Measurements from ENCODE around the gene MIX23. TPM values are rescaled to one million over a fixed set of nuclear protein-coding genes. Genes with fewer than 3 reads are reported as not detected.

Gene MIX23
- total and polyA plus RNA-seq, 10 of the 15 experiments (the other 5 are each of a cell fraction or from before 2014, with no cell fraction given): 30.0 to 176 (median 62.4) TPM

DNA sequence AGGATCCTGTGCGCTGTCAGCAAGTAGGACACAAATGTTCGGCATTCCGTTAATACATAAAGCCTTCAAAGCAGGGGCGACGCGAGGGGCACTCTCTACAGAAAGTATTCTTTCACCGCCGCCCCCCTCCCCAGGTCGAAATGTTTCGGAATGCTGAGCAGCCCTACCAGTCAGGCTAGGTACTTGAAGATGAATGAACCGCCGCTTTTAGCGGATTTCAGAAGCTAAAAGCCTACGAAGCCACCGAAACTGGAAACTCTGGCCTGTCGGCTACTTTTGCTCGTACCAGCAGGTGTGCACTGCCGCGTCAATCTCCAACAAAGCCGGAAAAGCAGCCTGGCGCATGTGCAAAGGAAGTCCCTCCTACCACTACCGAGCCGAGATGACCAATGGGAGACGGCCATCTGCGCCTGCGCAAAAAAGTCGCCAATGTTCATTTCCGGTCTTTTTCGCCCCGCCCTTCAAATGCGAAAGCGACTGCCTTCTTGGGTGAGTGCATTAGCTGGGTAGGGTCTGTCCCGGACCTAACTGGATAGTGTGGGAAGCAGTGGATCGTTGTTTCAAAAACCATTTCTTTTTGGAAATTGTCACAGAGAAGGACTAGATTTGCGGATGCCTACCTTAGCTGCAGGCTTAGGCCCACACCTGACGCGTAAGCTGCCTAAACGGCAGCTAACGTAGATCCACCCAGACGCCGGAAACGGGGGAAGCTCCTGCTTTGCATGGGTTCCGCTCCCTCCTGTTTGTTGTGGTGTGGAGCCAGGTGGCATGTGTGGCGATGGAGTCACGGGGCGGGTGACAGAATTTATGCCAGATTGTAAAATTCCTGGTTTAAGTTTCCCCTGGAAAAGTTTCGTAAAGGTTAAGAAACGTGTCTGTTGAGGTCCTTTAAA, 33.0 kb upstream of the MIX23 start, which contains the start of gene WDR5B (continued):
- TF ChIP-seq, protein P1, sequence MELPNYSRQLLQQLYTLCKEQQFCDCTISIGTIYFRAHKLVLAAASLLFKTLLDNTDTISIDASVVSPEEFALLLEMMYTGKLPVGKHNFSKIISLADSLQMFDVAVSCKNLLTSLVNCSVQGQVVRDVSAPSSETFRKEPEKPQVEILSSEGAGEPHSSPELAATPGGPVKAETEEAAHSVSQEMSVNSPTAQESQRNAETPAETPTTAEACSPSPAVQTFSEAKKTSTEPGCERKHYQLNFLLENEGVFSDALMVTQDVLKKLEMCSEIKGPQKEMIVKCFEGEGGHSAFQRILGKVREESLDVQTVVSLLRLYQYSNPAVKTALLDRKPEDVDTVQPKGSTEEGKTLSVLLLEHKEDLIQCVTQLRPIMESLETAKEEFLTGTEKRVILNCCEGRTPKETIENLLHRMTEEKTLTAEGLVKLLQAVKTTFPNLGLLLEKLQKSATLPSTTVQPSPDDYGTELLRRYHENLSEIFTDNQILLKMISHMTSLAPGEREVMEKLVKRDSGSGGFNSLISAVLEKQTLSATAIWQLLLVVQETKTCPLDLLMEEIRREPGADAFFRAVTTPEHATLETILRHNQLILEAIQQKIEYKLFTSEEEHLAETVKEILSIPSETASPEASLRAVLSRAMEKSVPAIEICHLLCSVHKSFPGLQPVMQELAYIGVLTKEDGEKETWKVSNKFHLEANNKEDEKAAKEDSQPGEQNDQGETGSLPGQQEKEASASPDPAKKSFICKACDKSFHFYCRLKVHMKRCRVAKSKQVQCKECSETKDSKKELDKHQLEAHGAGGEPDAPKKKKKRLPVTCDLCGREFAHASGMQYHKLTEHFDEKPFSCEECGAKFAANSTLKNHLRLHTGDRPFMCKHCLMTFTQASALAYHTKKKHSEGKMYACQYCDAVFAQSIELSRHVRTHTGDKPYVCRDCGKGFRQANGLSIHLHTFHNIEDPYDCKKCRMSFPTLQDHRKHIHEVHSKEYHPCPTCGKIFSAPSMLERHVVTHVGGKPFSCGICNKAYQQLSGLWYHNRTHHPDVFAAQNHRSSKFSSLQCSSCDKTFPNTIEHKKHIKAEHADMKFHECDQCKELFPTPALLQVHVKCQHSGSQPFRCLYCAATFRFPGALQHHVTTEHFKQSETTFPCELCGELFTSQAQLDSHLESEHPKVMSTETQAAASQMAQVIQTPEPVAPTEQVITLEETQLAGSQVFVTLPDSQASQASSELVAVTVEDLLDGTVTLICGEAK (IDR thresholded peaks at IDR 0.05; ENCODE audit: borderline replicate concordance): peak; percentile 91
- TF ChIP-seq, protein P2, sequence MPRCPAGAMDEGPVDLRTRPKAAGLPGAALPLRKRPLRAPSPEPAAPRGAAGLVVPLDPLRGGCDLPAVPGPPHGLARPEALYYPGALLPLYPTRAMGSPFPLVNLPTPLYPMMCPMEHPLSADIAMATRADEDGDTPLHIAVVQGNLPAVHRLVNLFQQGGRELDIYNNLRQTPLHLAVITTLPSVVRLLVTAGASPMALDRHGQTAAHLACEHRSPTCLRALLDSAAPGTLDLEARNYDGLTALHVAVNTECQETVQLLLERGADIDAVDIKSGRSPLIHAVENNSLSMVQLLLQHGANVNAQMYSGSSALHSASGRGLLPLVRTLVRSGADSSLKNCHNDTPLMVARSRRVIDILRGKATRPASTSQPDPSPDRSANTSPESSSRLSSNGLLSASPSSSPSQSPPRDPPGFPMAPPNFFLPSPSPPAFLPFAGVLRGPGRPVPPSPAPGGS (IDR thresholded peaks at IDR 0.05; ENCODE audit: borderline replicate concordance, insufficient read depth, low read depth, low read length, poor library complexity, severe bottlenecking): no peak
- TF ChIP-seq PKNOX1 (IDR thresholded peaks at IDR 0.05) (peak; percentile 97), NFIC (IDR thresholded peaks at IDR 0.05; ENCODE audit: low read depth, low read length) (peak; percentile 59; the same call in 1 of the 2 replicates), NRF1 (conservative IDR thresholded peaks at IDR 0.05; ENCODE audit: low read depth, low read length) (peak; percentile 92), RAD51 (IDR thresholded peaks at IDR 0.05) (peak; percentile 84), KDM1A (IDR thresholded peaks at IDR 0.05; ENCODE audit: borderline replicate concordance) (no peak), WRNIP1 (IDR thresholded peaks at IDR 0.05; ENCODE audit: borderline replicate concordance, low read depth, low read length) (peak; percentile 49; the same call in 1 of the 2 replicates), EZH2 (IDR thresholded peaks at IDR 0.05; ENCODE audit: borderline replicate concordance, control insufficient read depth, low read depth, low read length) (no peak), RELA (IDR thresholded peaks at IDR 0.05; ENCODE audit: borderline replicate concordance, partially characterized antibody) (peak; percentile 64), ZNF24 (IDR thresholded peaks at IDR 0.05) (no peak), SRF (IDR thresholded peaks at IDR 0.05; ENCODE audit: low read depth in 2 of 2, low read length in 2 of 2) (no peak), MTA3 (IDR thresholded peaks at IDR 0.05; ENCODE audit: borderline replicate concordance, low read length) (peak; percentile 71; the same call in 1 of the 2 replicates), SREBF2 (IDR thresholded peaks at IDR 0.05; ENCODE audit: low read length) (no peak), BHLHE40 (IDR thresholded peaks at IDR 0.05; ENCODE audit: borderline replicate concordance in 1 of 2, low read depth in 2 of 2, low read length in 1 of 2) (peak; percentile 85 to 90), ZSCAN29 (IDR thresholded peaks at IDR 0.05) (no peak)
- TF ChIP-seq, protein P3, sequence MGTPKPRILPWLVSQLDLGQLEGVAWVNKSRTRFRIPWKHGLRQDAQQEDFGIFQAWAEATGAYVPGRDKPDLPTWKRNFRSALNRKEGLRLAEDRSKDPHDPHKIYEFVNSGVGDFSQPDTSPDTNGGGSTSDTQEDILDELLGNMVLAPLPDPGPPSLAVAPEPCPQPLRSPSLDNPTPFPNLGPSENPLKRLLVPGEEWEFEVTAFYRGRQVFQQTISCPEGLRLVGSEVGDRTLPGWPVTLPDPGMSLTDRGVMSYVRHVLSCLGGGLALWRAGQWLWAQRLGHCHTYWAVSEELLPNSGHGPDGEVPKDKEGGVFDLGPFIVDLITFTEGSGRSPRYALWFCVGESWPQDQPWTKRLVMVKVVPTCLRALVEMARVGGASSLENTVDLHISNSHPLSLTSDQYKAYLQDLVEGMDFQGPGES (IDR thresholded peaks at IDR 0.05): no peak
- TF ChIP-seq, protein P4, sequence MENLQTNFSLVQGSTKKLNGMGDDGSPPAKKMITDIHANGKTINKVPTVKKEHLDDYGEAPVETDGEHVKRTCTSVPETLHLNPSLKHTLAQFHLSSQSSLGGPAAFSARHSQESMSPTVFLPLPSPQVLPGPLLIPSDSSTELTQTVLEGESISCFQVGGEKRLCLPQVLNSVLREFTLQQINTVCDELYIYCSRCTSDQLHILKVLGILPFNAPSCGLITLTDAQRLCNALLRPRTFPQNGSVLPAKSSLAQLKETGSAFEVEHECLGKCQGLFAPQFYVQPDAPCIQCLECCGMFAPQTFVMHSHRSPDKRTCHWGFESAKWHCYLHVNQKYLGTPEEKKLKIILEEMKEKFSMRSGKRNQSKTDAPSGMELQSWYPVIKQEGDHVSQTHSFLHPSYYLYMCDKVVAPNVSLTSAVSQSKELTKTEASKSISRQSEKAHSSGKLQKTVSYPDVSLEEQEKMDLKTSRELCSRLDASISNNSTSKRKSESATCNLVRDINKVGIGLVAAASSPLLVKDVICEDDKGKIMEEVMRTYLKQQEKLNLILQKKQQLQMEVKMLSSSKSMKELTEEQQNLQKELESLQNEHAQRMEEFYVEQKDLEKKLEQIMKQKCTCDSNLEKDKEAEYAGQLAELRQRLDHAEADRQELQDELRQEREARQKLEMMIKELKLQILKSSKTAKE (IDR thresholded peaks at IDR 0.05; ENCODE audit: low read depth, poor library complexity, severe bottlenecking): peak; percentile 83

Data from GM12878 (cell line).